RWPE2 (cell line): ENCODE measurements around the gene RPS21.

Source experiments
- ATAC-seq: fragments of 200-7000 bp; cut with Tn5 transposase; 3 replicates; pipeline ENCODE4 v1.9.1; 2021; ENCODE audit warnings: low read depth
- DNase-seq: peaks from one replicate; pipeline ENCODE4 v3.0.0-alpha.2; 2020; ENCODE audit warnings: low spot score
- H3K27ac ChIP-seq: fragments of 450-650 bp; 2 replicates; pipeline ENCODE4 v1.5.1; 2017; ENCODE audit warnings: mild to moderate bottlenecking; ENCODE audit not compliant: poor library complexity, severe bottlenecking
- H3K27me3 ChIP-seq: fragments of 250-450 bp; sonication (Bioruptor Pico); 2 replicates; pipeline ENCODE4 v1.5.1; 2021; ENCODE audit warnings: mild to moderate bottlenecking, moderate library complexity; ENCODE audit not compliant: insufficient read depth, poor library complexity, severe bottlenecking
- H3K36me3 ChIP-seq: fragments of 250-450 bp; sonication (Bioruptor Pico); 2 replicates; pipeline ENCODE4 v1.5.1; 2020; ENCODE audit warnings: low read depth, mild to moderate bottlenecking, moderate library complexity
- H3K4me1 ChIP-seq: fragments of 250-450 bp; sonication (Bioruptor Pico); 2 replicates; pipeline ENCODE4 v1.5.1; 2021; ENCODE audit warnings: mild to moderate bottlenecking, moderate library complexity; ENCODE audit not compliant: insufficient read depth, poor library complexity, severe bottlenecking
- H3K4me3 ChIP-seq: fragments of 250-450 bp; sonication (Bioruptor Pico); 2 replicates; pipeline ENCODE4 v1.5.1; 2021; ENCODE audit warnings: mild to moderate bottlenecking, moderate library complexity; ENCODE audit not compliant: severe bottlenecking
- H3K9me3 ChIP-seq: fragments of 250-450 bp; sonication (Bioruptor Pico); 2 replicates; pipeline ENCODE4 v1.5.1; 2021; ENCODE audit warnings: mild to moderate bottlenecking, moderate library complexity; ENCODE audit not compliant: severe bottlenecking
- CTCF ChIP-seq: fragments of 450-650 bp; IDR thresholded peaks from one replicate; pipeline ENCODE4 v1.5.1; 2017; ENCODE audit warnings: mild to moderate bottlenecking, moderate library complexity; ENCODE audit not compliant: poor library complexity, severe bottlenecking

The RPS21 gene

GRCh38 chr20:62356589-62357186 lies 30.2 kb upstream of the RPS21 start:
- H3K36me3 ChIP-seq = peaks cover 77% of the 10 kb centered on the region
- H3K4me1 ChIP-seq = peaks cover 92% of the 10 kb centered on the region
- no peak for ATAC-seq
- H3K27me3 ChIP-seq = no peaks in the 10 kb centered on the region
- no peak for TF ChIP-seq CTCF
- H3K4me3 ChIP-seq = no peak overlapping the region
- no peaks in the 10 kb centered on the region for H3K9me3 ChIP-seq
- peak overlapping the region; percentile 99 for H3K27ac ChIP-seq
- DNase-seq = no peak

- Histone ChIP-seq H3K9me3 (no peaks in the 10 kb centered on the region), H3K4me3 (no peak overlapping the region), H3K4me1 (peaks cover 92% of the 10 kb centered on the region), H3K36me3 (peaks cover 77% of the 10 kb centered on the region), H3K27me3 (no peaks in the 10 kb centered on the region), H3K27ac (peak overlapping the region; percentile 99)
- DNase-seq (no peak), ATAC-seq (peak; percentile 11)
- no peak for TF ChIP-seq CTCF
These were observed 29.7 kb upstream of the RPS21 start for GRCh38 chr20:62357187-62357667.

GRCh38 chr20:62357681-62358080 lies 29.2 kb upstream of the RPS21 start:
- ATAC-seq = no peak
- no peak overlapping the region for H3K4me3 ChIP-seq
- no peaks in the 10 kb centered on the region for H3K27me3 ChIP-seq
- H3K36me3 ChIP-seq = peaks cover 77% of the 10 kb centered on the region
- peaks cover 92% of the 10 kb centered on the region for H3K4me1 ChIP-seq
- H3K27ac ChIP-seq = peak overlapping the region; percentile 99
- H3K9me3 ChIP-seq = no peaks in the 10 kb centered on the region
- TF ChIP-seq CTCF = no peak
- no peak for DNase-seq

GRCh38 chr20:62358171-62359042 lies 28.5 kb upstream of the RPS21 start:
- peak overlapping the region; percentile 99 for H3K27ac ChIP-seq
- TF ChIP-seq CTCF = no peak
- H3K27me3 ChIP-seq = no peaks in the 10 kb centered on the region
- peaks cover 77% of the 10 kb centered on the region for H3K36me3 ChIP-seq
- no peaks in the 10 kb centered on the region for H3K9me3 ChIP-seq
- ATAC-seq (peak; percentile 4), DNase-seq (peak; percentile 96)
- H3K4me3 ChIP-seq = peak overlapping the region; percentile 0
- H3K4me1 ChIP-seq = peaks cover 92% of the 10 kb centered on the region
